ENCODE measurements around the gene EPHA7.

Gene EPHA7

DNA sequence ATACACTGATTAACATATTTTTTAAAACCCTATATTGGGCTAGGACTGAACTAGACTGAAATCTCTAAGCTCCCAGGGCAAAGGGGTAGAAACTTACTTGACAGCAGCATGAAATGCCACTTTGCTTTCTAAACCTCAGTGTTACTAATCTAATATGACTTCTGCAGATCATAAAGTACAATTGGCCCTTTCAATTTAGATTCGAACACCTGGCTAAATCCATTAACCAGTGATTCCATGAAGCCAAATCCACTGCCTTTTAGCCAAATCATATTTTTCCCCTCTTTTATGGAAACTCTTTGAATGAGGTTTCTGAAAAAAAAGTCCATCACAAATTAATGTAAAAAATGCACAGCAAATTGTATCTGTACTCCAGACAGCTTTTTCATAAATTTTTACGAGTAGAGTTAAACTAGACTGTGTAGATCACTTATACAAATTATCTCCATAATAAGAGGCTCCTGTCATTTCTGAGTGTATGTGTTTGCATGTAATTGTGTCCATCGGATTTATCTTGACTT lies 25.7 kb downstream of the EPHA7 start:
- DNase-seq (ENCODE audit: low read depth): no peak

DNA sequence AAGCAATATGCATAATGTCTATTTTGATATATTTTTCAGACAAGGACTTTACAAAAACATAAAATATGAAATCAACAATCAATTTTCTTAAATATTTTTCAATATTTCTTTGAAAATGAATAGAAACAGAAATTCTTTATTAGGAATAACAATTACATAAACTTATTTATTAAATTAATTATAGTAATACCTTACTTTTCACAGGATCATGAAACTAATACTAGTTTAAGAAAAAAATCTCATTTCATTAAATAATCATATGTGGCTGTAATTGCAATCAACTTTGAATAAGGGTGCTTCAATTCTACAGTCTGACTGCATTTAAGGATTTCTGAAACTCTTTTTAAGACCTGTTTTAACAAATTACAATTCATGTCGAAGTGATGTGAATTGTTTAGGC lies 26.6 kb downstream of the EPHA7 start:
- DNase-seq (ENCODE audit: low read depth): no peak

DNA sequence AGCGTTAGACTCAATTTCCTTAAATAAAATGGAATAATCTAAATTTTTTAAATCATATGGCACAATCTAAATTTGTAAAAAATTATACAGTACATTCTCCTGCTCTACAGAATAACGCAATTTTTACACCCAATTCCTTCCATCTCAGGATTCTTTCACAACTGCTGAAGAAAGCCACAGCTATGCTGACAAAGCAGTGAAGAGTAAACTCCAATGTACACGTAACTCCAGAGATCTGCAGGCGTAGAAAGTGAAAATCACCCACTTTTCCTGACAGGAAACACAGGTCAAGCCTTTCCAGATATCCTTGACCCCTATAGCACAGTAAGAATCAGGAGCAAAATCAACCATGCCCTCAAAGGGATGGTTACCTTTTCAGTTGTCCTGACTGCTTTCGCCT lies 27.4 kb downstream of the EPHA7 start:
- DNase-seq (ENCODE audit: low read depth): no peak

DNA sequence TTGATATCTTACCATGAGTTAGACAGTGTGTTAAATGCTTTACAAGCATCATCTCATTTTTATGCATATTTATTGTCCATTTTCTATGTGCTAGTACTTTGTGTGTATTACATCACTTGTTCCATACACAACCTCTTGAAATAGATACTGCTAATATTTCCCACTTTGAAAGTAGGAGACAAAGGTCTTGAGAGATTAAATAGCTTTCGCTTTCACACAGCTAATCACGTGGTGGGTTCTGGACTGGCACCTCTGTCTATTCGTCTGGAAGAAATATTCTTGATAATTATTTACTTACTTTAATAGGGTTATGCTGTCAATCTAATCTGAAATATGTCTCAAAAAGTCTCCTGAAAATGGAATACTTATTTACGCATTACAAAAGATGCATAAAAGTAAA lies 30.2 kb downstream of the EPHA7 start:
- no peak for DNase-seq (ENCODE audit: low read depth)

DNA sequence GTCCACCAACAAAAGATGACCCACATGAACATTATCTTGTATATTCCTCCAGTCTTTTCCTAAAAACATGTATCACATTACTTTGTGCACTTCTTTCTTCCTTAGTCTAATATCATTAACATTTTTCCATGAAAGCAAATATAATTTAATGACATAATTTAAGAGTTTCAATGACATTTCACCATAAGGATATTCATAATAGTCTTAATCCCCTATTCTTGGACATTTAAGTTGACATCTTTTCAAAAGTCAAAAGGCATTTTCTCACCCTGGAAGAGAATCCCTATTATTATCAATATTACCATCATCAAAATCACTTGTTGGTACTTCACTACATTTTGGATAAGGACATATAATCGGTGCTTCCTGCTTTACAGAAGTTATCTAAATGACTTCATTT lies 31.3 kb downstream of the EPHA7 start:
- DNase-seq (ENCODE audit: low read depth): no peak

DNA sequence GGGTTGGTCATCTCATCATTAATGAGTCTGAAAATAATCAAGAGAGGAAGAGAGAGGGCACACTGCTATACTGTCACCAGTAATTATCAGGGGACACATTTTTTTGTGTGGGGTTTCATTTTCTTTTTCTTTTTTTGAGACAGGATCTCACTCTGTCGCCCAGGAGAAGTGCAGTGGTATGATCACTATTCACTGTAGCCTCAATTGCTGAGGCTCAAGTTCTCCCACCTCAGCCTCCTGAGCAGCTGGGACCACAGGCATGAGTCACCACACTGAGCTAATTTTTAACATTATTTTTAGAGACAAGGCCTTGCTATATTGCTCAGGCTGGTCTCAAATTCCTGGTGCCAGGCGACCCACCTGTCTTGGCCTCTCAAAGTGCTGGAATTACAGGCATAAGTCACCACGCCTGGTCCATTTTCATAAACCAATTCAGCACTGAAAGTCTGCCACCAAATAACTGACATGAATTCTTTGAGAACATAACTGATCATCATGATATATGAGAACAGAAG lies 43.3 kb downstream of the EPHA7 start:
- no peak for DNase-seq (ENCODE audit: low read depth)

DNA sequence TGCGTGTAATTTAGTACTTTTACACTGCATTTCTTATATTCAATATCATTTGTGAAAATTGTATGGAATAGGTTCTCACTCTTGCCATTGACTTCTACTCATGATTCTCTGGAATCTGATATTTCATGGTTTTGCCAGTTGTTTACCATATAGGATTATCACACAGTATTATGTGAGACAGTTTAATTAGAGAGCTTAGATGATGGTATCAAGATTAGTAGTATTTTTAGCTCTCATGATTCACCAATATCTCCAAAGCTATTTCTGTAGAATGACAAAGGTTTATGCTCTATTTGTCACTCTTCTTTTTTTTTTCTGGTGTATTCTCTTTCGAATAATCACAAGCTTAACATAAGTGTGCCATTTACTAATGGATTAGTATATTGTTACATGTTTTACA lies 45.9 kb downstream of the EPHA7 start:
- DNase-seq (ENCODE audit: low read depth): no peak

DNA sequence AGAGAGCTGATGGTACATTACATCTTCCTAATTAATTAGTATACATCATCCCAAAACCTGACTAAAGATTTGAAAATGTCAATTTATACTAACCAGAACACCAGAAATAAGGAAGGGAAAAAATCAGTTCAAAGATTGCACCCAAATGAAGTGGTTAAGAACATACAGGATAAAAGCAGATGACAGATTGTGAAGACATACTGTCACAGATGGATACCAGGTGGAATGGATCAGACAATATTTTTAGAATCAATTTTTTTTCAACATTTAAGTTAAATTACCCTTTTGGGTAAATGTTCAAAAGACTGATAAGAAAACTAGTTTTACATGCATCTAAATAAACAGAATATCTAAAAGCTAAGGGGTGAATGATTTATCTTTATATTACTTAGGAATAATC lies 47.6 kb downstream of the EPHA7 start:
- no peak for DNase-seq (ENCODE audit: low read depth)

DNA sequence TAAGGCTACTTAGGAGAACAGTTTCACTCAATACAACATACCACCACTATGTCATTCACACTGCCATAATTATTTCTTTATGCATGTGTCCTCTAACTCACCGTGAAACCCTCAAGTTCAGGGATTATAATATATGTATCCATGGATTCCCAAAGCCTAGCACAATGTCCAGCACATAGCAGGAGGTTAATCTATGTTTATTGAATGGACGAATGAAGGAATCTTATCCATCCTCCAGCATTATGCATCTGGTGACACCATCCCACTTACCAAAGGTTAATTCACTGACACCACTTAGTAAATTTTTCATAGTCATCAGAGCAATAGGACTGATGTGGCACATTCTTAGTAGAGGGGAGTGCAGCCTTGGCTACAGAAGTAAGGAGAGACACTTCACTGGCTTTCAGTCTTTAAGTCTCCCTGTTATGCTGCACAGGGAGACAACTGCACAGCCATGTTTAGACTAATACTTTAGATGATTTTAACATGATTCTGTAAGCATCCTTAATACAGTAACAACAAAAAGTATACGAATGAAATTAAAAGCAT lies 49.7 kb downstream of the EPHA7 start:
- DNase-seq (ENCODE audit: low read depth): no peak

DNA sequence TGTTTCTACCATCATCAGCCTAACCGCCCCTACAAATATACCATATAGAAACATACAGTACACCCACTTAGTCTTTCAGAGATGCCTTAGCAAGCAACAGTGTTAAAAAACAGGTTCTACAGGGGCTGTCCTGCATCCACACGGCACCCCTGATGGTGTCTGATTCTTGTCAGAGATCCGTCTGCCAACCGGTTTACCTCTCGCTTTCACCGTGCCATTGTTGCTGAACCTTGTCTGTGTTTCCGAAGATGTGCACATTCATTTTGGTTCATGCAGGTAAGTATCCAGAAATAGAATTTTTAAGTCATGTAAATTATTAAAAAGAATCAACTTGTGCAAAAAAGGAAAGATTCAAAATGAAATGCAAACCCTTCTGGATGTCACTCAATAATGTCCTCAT lies 52.9 kb downstream of the EPHA7 start:
- DNase-seq (ENCODE audit: low read depth): no peak

DNA sequence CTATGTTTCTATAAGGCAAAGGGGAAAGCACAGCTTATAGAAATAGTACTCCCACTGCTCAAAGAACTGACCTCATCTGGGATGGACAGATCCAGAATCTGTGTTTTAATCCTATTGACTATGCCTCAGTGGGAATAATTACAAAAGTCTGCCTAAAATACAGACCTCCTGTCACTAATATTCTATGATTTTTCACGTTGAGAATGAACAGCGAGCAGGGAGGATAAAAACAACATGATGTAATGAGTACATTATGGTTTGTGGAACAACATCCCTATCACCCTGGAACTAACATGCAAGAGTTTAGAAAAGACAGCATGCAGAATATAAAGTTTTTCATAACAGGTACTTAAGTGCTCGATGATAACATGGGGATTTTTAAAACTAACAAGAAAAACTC lies 53.9 kb downstream of the EPHA7 start:
- no peak for DNase-seq (ENCODE audit: low read depth)

DNA sequence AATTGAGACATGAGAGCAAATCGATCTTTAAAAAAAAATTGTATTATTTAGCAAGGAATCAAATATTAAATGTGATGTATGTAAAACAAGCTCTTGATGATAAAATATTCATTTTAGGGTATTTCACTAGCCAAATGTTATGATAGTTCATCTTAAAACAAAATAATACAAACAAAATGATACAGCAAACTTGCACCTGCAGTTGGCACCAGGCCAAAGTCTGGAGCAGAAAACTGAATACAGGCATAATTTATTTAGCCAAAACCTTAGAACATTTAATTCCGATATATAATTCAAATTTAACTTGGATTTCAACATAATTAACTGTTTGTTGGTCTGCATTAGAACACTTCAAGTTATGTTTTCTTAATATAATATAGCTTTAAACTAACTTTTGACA lies 60.9 kb downstream of the EPHA7 start:
- no peak for DNase-seq (ENCODE audit: low read depth)

DNA sequence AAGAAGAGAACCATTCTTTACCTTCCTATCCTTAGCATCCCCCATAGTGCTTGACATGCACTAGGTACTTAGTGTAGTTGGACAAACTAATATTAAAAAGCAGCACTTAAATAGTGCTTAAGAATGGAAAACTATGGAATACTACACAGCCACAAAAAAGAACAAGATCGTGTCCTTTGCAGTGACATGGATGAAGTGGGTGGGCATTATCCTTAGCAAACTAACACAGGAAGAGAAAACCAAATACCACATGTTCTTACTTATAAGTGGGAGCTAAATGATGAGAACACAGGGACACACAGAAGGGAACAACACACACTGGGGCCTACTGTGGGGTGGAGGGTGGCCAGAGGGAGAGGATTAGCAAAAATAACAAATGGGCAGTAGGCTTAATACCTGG lies 66.8 kb downstream of the EPHA7 start:
- no peak for DNase-seq (ENCODE audit: low read depth)

DNA sequence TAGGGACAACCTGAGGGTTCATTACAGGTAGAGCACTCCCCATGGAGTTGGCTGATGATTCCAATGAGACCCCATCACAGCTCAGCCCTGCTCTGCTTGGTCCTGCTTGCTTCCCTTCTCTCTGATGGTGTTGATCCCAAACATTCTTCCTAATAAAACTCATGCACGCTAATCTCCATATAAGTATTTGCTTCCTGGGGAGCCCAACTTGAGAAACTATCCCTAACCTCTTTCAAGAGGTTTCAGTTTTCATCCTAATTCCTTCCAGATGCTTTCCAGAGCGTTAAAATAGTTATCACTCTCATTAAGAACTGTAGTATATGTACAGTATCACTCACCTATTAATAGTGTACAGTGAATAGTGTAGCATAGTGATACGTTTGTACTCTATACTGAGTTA lies 68.1 kb downstream of the EPHA7 start:
- DNase-seq (ENCODE audit: low read depth): no peak

DNA sequence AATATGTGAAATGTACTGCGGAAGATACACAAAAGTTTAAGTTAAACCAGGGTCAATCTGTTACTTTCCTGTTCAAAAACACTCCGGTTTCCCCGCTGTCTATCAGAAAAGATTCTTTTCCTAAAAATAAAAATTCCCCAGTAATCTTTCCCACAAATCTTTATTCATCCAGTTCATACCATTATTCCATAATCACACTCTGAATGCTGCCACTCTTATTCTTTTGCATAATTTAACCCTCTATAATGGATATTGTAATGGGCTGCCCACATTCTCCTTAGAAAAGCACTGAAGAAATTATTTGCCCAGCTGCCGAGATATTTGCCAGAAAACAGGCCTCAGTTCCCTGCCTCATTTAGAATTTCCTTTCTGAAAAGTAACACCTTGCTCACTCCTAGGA lies 68.6 kb downstream of the EPHA7 start:
- no peak for DNase-seq (ENCODE audit: low read depth)

DNA sequence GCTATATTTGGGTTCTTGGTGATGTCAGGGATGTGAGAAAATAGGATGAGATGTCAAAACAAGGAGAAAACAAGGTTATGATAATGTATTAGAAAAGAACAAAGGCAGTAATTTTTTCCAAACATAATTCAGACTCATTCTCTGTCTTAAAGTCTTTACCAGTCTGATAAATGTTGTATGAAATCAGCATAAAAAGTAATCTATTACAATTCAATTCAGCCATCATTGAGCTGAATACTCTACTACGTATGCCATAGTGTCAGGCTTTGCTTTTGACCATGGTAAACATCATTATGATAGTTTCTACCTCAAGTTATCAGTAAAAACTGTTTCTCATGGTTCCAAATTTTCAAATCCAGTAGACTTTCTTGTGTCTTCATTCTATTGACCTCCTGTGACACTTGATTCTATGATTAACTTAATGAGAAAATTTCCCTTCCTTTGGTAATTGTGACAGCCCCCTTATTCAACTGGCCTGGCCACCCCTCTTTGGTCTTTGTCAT lies 75.0 kb downstream of the EPHA7 start:
- no peak for DNase-seq (ENCODE audit: low read depth)

DNA sequence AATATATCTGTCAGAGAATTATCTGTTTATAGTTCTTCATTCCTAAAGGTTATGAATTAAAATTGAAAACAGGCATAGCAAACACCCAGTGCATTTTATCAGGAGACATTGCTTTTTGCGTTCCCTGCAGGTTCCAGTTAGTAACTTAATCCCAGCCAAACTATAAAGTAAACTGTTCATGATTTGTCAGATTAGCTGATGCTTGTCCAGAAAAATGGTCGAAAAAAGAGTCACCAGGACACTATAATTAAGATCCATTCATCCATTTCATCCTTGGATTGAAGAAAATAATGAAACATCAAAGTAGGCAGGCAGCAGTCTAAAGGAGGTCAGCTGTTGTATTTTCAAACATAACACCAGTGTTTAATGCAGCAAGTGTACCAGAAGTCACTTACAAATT lies 75.9 kb downstream of the EPHA7 start:
- DNase-seq (ENCODE audit: low read depth): no peak

DNA sequence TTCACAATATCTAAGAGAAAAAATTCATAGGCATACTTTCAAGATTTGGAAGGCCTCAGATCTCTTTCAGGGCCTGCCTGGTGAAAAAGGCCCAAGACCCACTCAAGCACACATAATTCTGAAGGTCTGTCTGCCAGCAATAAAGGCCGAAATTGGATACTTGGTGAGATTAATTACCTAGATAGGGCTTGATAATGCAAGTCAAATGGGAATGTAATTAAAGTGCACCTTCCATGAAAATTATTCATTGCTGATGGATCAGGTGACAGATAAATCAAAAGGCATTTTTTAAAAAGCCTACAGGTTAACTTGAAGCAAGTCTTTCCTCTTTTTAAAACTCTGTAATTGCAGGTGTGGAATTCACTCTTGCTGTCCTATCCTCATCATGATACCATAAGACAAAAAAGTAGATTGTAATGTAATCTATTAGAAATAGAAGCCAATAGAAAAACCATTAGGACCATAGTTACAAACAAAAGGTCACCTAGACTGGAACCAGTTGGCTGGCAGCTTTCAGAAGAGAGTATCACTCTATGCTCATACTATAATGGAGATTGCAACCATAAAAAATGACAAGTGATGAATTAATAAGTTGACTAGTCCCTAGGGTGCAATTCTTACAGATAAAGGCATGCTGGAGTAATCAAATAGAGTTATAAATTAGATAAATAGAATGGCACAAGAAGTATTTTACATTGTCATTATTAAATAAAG lies 77.3 kb downstream of the EPHA7 start:
- no peak for DNase-seq (ENCODE audit: low read depth)

DNA sequence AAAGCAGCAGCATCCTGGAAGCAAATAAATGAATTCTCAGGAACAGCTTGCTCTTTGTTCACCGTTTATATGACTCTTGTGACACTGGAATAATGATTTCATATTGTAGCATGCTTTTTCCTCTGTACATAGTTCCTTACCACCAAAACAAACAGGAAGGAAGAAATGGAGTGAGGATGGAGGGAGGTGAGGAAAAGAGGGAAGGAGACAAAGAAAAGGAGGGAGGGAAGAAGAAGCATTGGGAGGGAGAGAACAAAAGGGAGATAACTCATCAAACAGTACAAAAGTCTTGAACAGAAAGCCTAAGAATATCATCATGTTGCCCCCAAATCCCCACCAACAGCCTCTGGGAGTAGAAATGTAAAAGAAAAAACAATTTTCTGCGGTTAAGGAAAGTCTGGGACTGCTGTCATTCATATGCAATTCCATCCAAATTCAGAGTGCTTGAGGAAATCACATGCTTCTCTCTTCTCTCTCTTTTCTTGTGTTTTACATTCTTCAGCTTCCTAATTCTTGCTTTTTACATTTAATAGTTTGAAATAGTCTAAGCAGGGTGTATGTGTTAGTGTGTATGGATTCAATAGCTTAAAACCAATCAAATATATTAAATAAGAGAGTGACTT lies 81.5 kb downstream of the EPHA7 start:
- DNase-seq (ENCODE audit: low read depth): no peak

DNA sequence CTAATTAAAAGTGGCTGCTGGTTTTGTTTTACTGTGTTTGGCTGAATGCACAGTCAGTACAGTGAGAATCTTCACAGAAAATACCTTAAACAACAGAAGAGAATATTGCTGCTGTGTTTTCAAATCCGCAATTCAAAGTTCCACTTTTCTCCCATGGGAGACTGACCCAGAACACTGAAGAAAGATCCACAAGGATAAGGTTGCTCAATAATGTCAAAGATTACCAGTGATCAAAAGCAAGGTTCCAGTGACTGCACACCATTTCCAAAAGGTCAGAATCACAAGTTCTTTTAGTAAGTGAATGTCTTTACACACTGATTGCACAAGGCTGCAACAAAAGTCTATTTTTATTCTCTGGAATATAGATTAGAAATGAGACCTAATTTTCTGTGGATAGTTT lies 82.3 kb downstream of the EPHA7 start:
- DNase-seq (ENCODE audit: low read depth): no peak

DNA sequence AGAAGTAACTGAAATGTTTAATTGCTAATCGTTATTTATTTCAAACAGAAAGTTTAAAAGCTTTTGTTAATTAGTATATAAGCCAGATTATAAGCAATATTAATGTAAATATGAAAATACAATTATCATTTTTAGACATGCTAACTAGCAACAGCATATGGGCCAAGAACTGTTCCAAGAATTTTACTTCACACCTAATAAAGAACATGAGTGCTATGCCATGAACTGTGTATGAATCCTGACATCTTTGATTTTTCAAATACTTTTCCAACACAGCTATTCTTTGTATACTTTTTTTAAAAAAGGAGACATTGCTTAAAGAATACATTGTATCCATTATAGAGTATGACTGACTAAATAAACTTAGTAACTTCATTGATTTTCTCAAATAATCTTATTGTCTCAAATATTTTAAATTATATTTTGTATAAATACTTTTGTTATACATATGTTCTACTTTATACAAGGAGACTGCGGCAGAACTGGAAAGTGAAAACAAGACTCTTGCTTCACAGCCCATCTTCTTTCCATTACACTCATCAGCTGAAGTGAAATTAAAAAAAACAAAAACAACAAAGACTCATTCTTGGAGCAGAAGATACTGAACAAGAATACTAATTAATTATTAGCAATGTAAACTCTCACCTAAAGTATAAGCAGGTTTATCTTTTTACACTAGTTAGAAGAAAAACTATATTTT lies 89.9 kb downstream of the EPHA7 start:
- no peak for DNase-seq (ENCODE audit: low read depth)

DNA sequence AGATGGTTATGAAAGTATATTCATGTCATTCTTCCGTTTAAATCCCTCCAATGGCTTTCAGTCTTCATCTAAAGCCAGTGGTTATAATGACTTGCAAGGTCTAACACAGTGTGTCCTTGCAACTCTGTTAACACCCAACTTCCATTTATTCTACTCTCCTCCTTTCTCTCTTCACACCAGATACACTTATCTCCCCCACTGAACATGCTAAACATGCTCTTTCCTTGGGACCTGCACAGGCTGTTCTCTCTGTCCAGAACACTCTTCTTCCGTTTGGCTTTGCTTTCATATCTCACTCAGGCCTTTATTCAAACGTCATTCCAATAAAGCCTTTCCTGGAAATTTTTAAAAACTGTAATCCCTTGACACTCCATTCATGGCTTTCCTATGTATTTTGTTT lies 91.5 kb downstream of the EPHA7 start:
- no peak for DNase-seq (ENCODE audit: low read depth)

DNA sequence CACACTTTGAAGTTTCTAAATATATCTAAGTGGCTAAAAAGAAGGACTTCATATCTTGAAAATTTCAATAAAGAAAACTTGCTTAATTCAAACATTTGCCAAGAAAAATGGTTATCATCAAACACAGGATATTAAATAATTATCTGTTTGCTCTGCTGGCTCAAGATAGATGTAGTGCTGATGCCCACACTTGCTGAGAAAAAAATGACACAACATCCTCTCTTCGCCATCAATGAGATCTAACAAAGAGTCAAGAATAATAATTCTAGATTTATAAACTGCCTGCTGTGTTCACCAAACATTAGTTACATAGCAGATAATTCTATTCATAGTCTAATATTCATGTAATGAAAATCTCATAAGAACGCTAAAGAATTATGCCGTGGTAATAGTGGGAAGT lies 93.6 kb downstream of the EPHA7 start:
- no peak for DNase-seq (ENCODE audit: low read depth)
